Measurements from ENCODE around the gene DPP6. TPM values are rescaled to one million over a fixed set of nuclear protein-coding genes. Genes with fewer than 3 reads are reported as not detected.

Gene DPP6
- polyA plus RNA-seq, 1 of the 3 experiments (the other 2 are of a cell fraction): not detected

GRCh38 chr7:154519229-154519628, 467.0 kb downstream of the DPP6 start:
- Histone ChIP-seq H3K9ac (no peak overlapping the region), H3K36me3 (replicated peaks in 1 of 2; ENCODE audit: control insufficient read depth in 1 of 2, insufficient read depth in 2 of 2, low read length in 1 of 2) (no peaks in the 10 kb centered on the region), H4K20me1 (ENCODE audit: insufficient read depth) (no peaks in the 10 kb centered on the region), H3K4me2 (no peak overlapping the region), H3K27me3 (ENCODE audit: insufficient read depth) (no peaks in the 10 kb centered on the region), H2AFZ (ENCODE audit: low read depth) (no peak overlapping the region), H3K4me1 (ENCODE audit: control insufficient read depth in 1 of 2, insufficient read depth in 2 of 2, low read depth in 1 of 2, low read length in 1 of 2) (peaks cover 0 to 10% of the 10 kb centered on the region in 2 experiments; a peak in 2 of 4 replicates), H3K9me3 (no peaks in the 10 kb centered on the region), H3K4me3 (ENCODE audit: low read depth in 2 of 2, low read length in 1 of 2) (no peak overlapping the region), H3K9me2 (no peaks in the 10 kb centered on the region), H3K79me2 (ENCODE audit: insufficient read depth) (no peaks in the 10 kb centered on the region), H3K27ac (ENCODE audit: low read depth in 2 of 2, low read length in 1 of 2) (peak overlapping the region in 1 of 2 experiments; percentile 72; a peak in 2 of 4 replicates), H3F3A (replicated peaks; ENCODE audit: insufficient read depth) (no peaks in the 10 kb centered on the region)
- TF ChIP-seq EP300 (IDR thresholded peaks at IDR 0.05; ENCODE audit: borderline replicate concordance in 1 of 2, low read depth in 1 of 2, low read length in 1 of 2) (peak in 1 of 2 experiments; percentile 29; a peak in 1 of 4 replicates), FOXM1 (IDR thresholded peaks at IDR 0.05; ENCODE audit: low read depth) (no peak), SMC3 (IDR thresholded peaks at IDR 0.05; ENCODE audit: low read depth, low read length) (no peak), GATA2 (CRISPR knock-in tag; IDR thresholded peaks at IDR 0.05) (peak; percentile 67), SIN3A (IDR thresholded peaks at IDR 0.05; ENCODE audit: borderline replicate concordance, low read depth, low read length) (no peak), ELF1 (IDR thresholded peaks at IDR 0.05) (no peak), EZH2phosphoT487 (IDR thresholded peaks at IDR 0.05; ENCODE audit: borderline replicate concordance, low read depth) (no peak), POLR2AphosphoS5 (IDR thresholded peaks at IDR 0.05; ENCODE audit: low read depth, low read length) (no peak), MXI1 (IDR thresholded peaks at IDR 0.05; ENCODE audit: low read depth, low read length) (peak; percentile 49; the same call in 1 of the 2 replicates), FOXJ3 (CRISPR knock-in tag; IDR thresholded peaks at IDR 0.05) (peak; percentile 87), YY1 (IDR thresholded peaks at IDR 0.05; ENCODE audit: low read depth) (no peak), RAD21 (IDR thresholded peaks at IDR 0.05; ENCODE audit: low read length) (no peak)
- ChIA-PET CTCF (interaction anchor here (1.0 to 2.3 kb wide), 3 partner anchors 15 to 258 kb away, joined by 4 to 14 read pairs (median 6); no protein-coding TSS in a partner anchor), POLR2A (no interaction called here)
- peak; percentile 51 for DNase-seq
- 15% methylated on average over 4 of the region's 4 CpGs for WGBS (ENCODE audit: low lambda C conversion rate)

GRCh38 chr7:154530136-154530535, 477.9 kb downstream of the DPP6 start:
- no peak overlapping the region for H3K27ac ChIP-seq (ENCODE audit: low read depth in 2 of 2, low read length in 1 of 2)
- H3K36me3 ChIP-seq (replicated peaks in 1 of 2; ENCODE audit: control insufficient read depth in 1 of 2, insufficient read depth in 2 of 2, low read length in 1 of 2): peaks cover 0 to 6% of the 10 kb centered on the region in 2 experiments
- H3K27me3 ChIP-seq (ENCODE audit: insufficient read depth): no peaks in the 10 kb centered on the region
- no peak overlapping the region for H3K4me2 ChIP-seq
- no peaks in the 10 kb centered on the region for H3K79me2 ChIP-seq (ENCODE audit: insufficient read depth)
- H3F3A ChIP-seq (replicated peaks; ENCODE audit: insufficient read depth): no peaks in the 10 kb centered on the region
- ChIA-PET CTCF (no interaction called here), POLR2A (no interaction called here)
- no peak overlapping the region for H3K9ac ChIP-seq
- no peak overlapping the region for H2AFZ ChIP-seq (ENCODE audit: low read depth)
- H3K9me2 ChIP-seq: peaks cover 9% of the 10 kb centered on the region
- TF ChIP-seq FOSL2 (IDR thresholded peaks at IDR 0.05; ENCODE audit: borderline replicate concordance, low read depth): no peak
- TF ChIP-seq ZBTB33 (IDR thresholded peaks at IDR 0.05; ENCODE audit: borderline replicate concordance, low read depth): no peak
- no peak for TF ChIP-seq CHD2 (IDR thresholded peaks at IDR 0.05; ENCODE audit: low read length, partially characterized antibody)
- no peak for TF ChIP-seq NRF1 (IDR thresholded peaks at IDR 0.05; ENCODE audit: low read depth, low read length)
- no peak for TF ChIP-seq MXI1 (IDR thresholded peaks at IDR 0.05; ENCODE audit: low read depth, low read length)
- TF ChIP-seq EP300 (IDR thresholded peaks at IDR 0.05; ENCODE audit: borderline replicate concordance in 1 of 2, low read depth in 1 of 2, low read length in 1 of 2): no peak
- no peak for TF ChIP-seq YY1 (IDR thresholded peaks at IDR 0.05; ENCODE audit: low read depth)
- no peak for TF ChIP-seq SMC3 (IDR thresholded peaks at IDR 0.05; ENCODE audit: low read depth, low read length)
- no peak for TF ChIP-seq RXRA (IDR thresholded peaks at IDR 0.05; ENCODE audit: borderline replicate concordance, low read depth)
- TF ChIP-seq IRF3 (IDR thresholded peaks at IDR 0.05; ENCODE audit: low read depth, low read length): no peak
- no peak for TF ChIP-seq JUND (IDR thresholded peaks at IDR 0.05)
- no peak for TF ChIP-seq GABPA (IDR thresholded peaks at IDR 0.05; ENCODE audit: low read depth)
- no peak for TF ChIP-seq MAX (IDR thresholded peaks at IDR 0.05; ENCODE audit: low read depth)
- H3K9me3 ChIP-seq: peaks cover 33% of the 10 kb centered on the region
- no peak overlapping the region for H3K4me3 ChIP-seq (ENCODE audit: low read depth in 2 of 2, low read length in 1 of 2)
- no peaks in the 10 kb centered on the region for H3K4me1 ChIP-seq (ENCODE audit: control insufficient read depth in 1 of 2, insufficient read depth in 2 of 2, low read depth in 1 of 2, low read length in 1 of 2)
- H4K20me1 ChIP-seq (ENCODE audit: insufficient read depth): no peaks in the 10 kb centered on the region
- DNase-seq: no peak
- 36% methylated on average over 1 of the region's 1 CpG for WGBS (ENCODE audit: low lambda C conversion rate)
